OCI-LY3 (cell line): ENCODE measurements around the gene CLPTM1.
"Not testable (repeated sequence)": the region's sequence is repeated elsewhere in the genome, so short reads cannot be mapped to it uniquely, and the experiment has no call there.

Source experiments
- CTCF ChIP-seq: fragments of 200-600, 300-600 bp; sonication (generic); IDR thresholded peaks from 2 replicates; pipeline ENCODE4 v1.5.1; 2014; ENCODE audit warnings: antibody characterized with exemption, low read length, low read depth
- EZH2phosphoT487 ChIP-seq: fragments of 200-600 bp; shearing (Covaris generic); IDR thresholded peaks from 2 replicates; pipeline ENCODE4 v1.6.1; 2018; ENCODE audit warnings: antibody characterized with exemption, mixed run types, low read depth

- not testable (repeated sequence) for TF ChIP-seq CTCF, EZH2phosphoT487
Measured at GRCh38 chr19:44971451-44971850, 16.3 kb downstream of the CLPTM1 start.
